HG03039 (cell line): ENCODE data around the gene UBE2D3.
"Not testable (repeated sequence)": the region's sequence is repeated elsewhere in the genome, so short reads cannot be mapped to it uniquely, and the experiment has no call there.

Source experiments
- ATAC-seq: cut with Tn5 transposase; IDR thresholded peaks from one replicate; pipeline ENCODE4 v1.9.1; 2021; ENCODE audit warnings: mild to moderate bottlenecking, moderate library complexity; ENCODE audit not compliant: unreplicated experiment

UBE2D3 gene

GRCh38 chr4:102832105-102832504 is 4.8 kb upstream of the UBE2D3 start:
- ATAC-seq = no peak

GRCh38 chr4:102829803-102830202 is 2.5 kb upstream of the UBE2D3 start:
- ATAC-seq = no peak

- no peak for ATAC-seq
Measured at GRCh38 chr4:102828497-102828808, 1.1 kb upstream of the UBE2D3 start.

GRCh38 chr4:102827674-102828496 is 534 bp upstream of the UBE2D3 start:
- ATAC-seq = peak; percentile 83

- no peak for ATAC-seq
Measured at GRCh38 chr4:102826105-102826889, 1.1 kb downstream of the UBE2D3 start.

- no peak for ATAC-seq
Measured at GRCh38 chr4:102825261-102826091, 1.9 kb downstream of the UBE2D3 start.

GRCh38 chr4:102824398-102824797 is 3.0 kb downstream of the UBE2D3 start:
- ATAC-seq = no peak

- ATAC-seq = no peak
Measured at GRCh38 chr4:102823897-102824296, 3.5 kb downstream of the UBE2D3 start.

GRCh38 chr4:102823464-102823863 is 3.9 kb downstream of the UBE2D3 start:
- no peak for ATAC-seq

- no peak for ATAC-seq
Measured at GRCh38 chr4:102819588-102820365, 7.6 kb downstream of the UBE2D3 start.

- ATAC-seq = not testable (repeated sequence)
Measured at GRCh38 chr4:102819100-102819499, 8.3 kb downstream of the UBE2D3 start.

- ATAC-seq = no peak
Measured at GRCh38 chr4:102817613-102818268, 9.6 kb downstream of the UBE2D3 start.

GRCh38 chr4:102817021-102817605 is 10.2 kb downstream of the UBE2D3 start:
- no peak for ATAC-seq

GRCh38 chr4:102815981-102816380 is 11.4 kb downstream of the UBE2D3 start:
- ATAC-seq = no peak

GRCh38 chr4:102809691-102810090 is 17.7 kb downstream of the UBE2D3 start:
- ATAC-seq = no peak

- peak; percentile 46 for ATAC-seq
Measured at GRCh38 chr4:102809190-102809589, 18.2 kb downstream of the UBE2D3 start.

- no peak for ATAC-seq
Measured at GRCh38 chr4:102808009-102808408, 19.3 kb downstream of the UBE2D3 start.

GRCh38 chr4:102807345-102807744 is 20.0 kb downstream of the UBE2D3 start:
- ATAC-seq = no peak

GRCh38 chr4:102799816-102800215 is 27.5 kb downstream of the UBE2D3 start:
- ATAC-seq = no peak

- ATAC-seq = no peak
Measured at GRCh38 chr4:102794999-102795398, 32.4 kb downstream of the UBE2D3 start.
